GM23338 (cell line): ENCODE measurements around the gene SERPINB13.

Source experiments
- CREB1 ChIP-seq: fragments of 250-450 bp; sonication (Bioruptor Pico); IDR thresholded peaks from 2 replicates; pipeline ENCODE4 v1.5.0; 2020; ENCODE audit warnings: low read depth, mild to moderate bottlenecking, moderate library complexity
- CTCF ChIP-seq, 2 experiments: fragments of 200-600 bp in 1 of 2; sonication (generic) in 1 of 2; conservative IDR thresholded peaks; 2 replicates each; pipeline versions ENCODE4 v1.5.1 to v1.6.1; 2016 to 2017; ENCODE audit warnings: antibody characterized with exemption in 2 of 2, low read depth in 2 of 2, mild to moderate bottlenecking in 2 of 2, moderate library complexity in 1 of 2

- TF ChIP-seq CTCF (conservative IDR thresholded peaks at IDR 0.05; ENCODE audit: low read depth in 2 of 2), result no peak
- TF ChIP-seq CREB1 (CRISPR knock-in tag), result no peak
These were observed 30.1 kb downstream of the SERPINB13 start for GRCh38 chr18:63617049-63617914.
